Myocyte (in vitro differentiated cells): ENCODE measurements around the gene SLC22A17. TPM values are rescaled to one million over a fixed set of nuclear protein-coding genes. Genes with fewer than 3 reads are reported as not detected.
"Not testable (repeated sequence)": the region's sequence is repeated elsewhere in the genome, so short reads cannot be mapped to it uniquely, and the experiment has no call there.

Experiments used
- DNase-seq: peaks from one replicate; pipeline ENCODE4 v3.0.0-alpha.2; 2012; ENCODE audit warnings: low read depth
- polyA plus RNA-seq: library from polyadenylated mRNA; unstranded; fragments of >200 nt; gene quantifications from one replicate; pipeline ENCODE4 v1.2.1, GENCODE V29; 2012; ENCODE audit warnings: missing spikeins
- total RNA-seq: library from RNA; depleted of rRNA; stranded (reverse); fragments of >200 nt; gene quantifications from 2 replicates; pipeline ENCODE4 v1.2.3, GENCODE V29; 2014

Gene SLC22A17
- 9.6 and 11.1 TPM in 2 replicates for total RNA-seq
- 14.2 TPM for polyA plus RNA-seq

DNA sequence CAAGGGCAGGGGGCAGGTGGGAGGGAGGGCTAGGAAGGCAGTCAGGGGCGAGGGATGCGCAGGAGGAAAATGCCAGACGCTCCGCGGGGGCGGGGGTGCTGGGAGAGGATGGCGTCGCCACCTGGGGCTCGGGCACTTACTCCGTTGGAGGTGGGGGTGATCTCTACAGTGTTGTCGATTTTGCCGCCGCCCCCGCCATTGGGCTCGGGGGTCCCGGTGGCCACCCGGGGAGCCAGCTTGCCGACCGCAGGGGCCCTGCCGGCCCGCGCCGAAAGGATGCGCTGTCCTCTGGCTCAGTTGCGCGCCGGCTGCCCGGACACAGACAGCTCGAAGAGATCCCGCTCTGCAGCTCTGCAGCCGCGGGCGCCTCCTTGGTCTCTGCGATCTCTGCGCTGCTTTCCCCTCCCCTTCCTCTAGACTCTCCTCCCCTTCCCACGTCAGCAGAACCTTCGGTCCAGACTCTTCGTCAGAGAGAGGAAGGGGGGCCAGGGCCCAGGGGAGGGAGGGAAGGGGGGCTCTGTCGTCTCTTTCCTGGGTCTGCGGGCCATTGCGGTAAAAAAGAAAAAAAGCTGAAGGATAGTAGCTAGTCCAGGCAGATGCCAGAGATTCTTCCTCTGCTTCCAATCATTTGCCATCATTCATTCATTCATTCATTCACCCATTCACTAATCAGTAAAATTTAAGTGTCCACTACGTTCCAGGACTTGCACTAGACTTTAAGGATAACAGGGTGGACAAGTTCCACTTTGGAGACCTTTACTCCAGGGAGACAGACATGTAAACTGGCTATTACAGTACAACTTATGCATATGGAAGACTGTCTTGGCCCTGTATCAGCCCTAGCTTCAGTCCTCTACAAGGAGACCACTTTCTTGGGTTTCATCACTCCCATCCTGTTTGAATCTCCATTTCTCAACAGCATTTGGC, at the start of gene SLC22A17:
SLC22A17 (minus strand) TSS at position 382 of the 927 bp plus-strand sequence.
- DNase-seq: peak; percentile 69

DNA sequence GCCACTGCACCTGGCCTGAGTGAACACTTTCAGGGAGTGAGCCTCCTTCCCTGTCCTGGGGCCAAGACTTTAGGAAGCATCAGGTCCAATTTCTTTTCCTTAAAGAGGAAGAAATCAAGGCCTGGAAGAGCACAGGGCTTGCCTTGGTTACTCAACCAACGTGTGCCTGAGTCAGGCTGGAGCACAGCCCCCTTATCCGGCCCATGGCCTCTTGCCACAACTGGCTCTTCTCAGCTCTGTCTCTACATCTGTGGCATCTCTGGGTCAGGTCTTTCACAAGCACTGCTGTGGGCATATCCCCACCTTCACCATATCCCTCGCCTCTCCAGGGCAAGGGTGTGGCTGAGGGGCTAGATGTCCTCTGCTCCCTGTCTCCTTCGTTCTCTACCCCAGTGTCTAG, 48.6 kb upstream of the SLC22A17 start:
- no peak for DNase-seq

DNA sequence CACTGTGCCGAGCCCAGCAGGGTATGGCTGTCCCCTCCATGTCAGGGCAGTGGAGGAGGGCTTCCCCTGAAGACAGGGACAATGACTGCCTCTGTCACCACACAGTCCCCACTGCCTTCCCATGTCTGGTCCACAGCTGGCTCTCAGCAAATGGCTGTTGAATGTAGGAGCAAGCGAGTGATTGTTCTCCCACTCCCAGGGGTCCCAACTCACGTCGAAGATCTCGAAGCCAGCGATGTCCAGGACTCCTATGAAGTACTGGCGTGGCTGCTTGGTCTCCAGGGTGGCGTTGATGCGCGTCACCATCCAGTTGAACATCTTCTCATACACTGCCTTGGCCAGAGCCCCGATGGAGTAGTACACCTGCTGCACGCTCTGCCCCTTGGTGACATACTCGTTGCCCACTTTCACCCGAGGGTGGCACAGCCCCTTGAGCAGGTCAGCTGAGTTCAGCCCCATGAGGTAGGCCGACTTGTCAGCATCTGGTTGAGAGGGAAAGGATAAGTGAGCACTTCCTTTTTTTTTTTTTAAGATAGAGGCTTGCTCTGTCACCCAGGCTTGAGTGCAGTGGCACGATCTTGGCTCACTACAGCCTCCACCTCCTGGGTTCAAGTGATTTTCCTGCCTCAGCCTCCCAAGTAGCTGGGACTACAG, 47.9 kb upstream of the SLC22A17 start:
- DNase-seq: not testable (repeated sequence)

DNA sequence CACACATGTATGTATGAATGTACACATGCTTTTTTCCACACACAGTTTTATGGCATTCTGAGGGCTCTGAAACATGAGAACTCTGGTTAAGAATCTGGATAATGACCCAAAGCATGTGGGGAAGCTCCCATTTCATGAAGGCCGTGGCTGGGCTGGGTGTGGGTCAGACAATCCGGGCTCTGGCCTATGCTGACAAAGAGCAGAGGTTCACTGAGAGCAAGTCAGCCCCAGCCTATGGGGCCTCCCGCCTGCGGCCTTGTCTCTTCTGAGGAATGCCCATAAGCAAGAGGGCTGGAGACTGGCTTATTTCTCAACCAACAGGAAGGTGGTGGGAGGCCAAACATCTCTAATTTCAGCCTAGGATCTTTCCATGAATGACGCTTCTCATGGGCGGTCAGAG, 46.9 kb upstream of the SLC22A17 start:
- peak; percentile 34 for DNase-seq

DNA sequence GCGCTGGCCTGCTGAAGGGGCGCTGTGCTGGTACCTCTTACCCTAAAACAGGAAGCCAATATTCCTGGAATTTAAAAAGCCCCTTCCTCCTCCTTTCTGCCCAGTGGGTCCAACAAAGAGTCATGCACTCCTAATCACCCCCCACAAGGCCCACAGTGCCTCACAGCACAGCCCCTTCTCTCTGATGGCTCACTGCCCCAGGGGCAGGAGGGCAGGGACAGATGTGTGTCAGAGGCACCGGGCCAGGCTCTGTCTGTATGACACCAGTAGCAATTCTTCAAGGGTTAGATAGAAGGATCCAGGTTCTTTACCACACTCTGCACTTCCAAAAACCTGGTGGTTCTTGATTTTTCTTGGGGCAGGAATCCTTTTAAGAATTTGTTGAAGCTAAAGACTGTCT, 46.4 kb upstream of the SLC22A17 start:
- no peak for DNase-seq

DNA sequence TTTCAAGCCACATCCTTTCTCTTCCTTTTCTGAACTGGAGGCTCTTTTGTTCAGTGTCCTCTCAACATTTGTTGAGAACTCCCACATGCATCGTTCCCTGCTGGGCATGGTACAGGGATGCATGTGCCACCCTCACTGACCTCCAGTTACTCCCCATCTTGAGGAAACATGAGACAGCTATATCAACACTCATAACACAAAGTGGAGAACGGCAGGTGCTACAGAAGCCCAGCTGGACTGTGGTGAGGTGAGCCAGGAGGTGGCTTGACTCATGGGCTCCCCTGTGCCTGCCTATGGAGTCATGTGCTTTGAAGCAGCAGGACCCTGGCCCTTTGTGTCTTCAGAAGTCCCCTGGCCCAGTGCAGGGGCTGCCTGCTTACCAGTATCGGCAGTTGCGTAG, 45.7 kb upstream of the SLC22A17 start:
- peak; percentile 54 for DNase-seq

DNA sequence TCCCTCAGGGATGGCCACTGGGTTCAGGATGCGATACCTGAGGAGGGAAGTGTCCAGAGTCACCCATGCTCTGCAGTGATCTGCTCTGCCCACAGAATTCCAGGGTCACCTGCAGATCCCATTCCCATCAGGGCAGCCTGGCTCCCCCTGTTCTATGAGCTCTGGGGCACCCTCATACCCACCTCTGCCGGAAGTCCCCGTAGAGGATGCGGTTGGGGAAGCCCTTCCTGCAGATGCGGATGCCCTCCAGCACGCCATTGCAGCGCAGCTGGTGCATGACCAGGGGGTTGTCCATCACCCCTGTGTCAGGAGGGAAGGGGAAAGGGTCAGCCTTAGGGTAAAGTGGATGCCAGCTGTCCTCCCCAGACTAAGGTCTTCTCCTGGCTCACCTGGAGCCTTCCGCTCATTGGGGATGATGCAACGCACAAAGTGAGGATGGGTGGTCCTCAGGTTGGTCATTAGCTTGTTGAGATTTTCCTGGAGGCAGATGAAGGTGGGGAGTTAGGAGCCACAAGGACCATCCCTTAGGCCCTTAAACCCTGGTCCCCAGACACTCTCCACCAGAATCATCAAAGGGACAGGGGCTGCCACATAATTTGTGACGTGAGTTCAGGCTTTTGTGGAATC, 44.2 kb upstream of the SLC22A17 start:
- DNase-seq: no peak

DNA sequence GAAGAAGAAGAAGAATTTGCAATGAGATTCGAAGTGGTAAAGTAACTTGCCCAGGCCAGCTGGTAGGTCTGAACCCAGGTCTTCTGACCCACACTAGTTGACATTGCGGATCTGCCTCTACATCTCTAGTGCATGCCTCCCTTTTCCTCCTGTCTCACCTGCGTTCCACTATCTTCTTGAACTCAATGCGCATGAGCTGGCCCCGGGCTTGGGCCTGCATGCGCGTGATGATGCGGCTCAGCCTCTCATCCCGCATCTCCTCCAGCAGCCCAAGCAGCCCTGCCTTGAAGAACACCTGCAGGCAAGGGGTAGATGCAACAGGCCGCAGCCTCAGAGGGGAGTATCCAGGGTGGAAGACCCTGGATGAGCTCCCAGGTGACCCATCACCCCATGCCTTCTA, 43.4 kb upstream of the SLC22A17 start:
- DNase-seq: no peak

DNA sequence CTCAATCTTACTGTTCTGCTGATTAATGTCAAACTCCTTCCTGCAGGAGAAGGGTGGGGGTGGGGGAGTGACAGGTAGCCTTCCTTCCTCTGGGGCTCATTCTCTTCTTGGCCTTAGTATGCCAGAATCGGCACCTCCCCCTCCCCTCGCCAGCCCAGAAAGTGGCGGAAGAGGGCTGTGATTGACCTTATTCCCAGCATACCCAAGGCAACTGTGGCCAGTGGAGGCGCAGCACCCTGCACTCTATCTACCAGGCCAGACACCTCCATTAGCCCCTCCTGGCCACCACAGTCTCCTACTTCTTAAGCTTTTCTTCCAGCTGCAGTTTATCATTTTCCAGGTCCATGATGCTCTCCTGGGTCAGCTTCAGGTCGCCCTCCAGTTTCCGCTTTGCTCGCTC, 39.9 kb upstream of the SLC22A17 start:
- DNase-seq: no peak

DNA sequence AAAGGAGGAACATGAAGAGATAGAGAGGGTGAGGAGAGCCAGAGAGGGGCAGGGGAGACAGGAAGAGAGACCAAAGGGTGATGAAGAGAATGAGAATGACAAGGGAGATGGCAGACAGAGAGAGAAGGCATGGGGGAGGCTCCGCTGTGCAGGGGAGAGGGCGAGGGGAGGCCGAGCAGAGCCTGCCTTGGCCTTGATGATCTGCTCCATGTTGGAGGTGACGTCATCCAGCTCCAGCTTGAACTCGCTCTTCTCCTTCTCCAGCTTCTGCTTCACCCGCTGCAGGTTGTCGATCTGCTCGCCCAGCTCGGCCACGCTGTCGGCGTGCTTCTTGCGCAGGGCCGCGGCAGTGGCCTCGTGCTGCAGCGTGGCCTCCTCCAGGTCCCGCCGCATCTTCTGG, 37.2 kb upstream of the SLC22A17 start:
- not testable (repeated sequence) for DNase-seq

DNA sequence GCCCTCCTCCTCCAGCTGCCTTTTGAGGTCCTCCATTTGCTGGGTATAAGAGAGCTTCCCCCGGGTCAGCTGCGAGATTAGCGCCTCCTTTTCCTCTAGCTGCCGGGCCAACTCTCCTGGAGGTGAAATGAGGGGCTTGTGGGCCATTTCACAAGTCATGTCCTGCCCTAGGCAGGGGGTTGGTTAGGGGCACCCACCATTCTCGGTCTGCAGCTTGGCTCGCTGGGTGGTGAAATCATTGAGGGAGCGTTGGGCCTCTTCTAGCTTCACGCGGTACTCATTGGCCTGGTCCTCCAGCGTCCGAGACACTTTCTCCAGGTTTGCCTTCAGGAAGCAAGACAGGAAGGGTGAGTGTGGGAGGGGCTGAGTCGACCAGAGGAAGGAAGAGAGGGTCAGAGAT, 36.7 kb upstream of the SLC22A17 start:
- no peak for DNase-seq

DNA sequence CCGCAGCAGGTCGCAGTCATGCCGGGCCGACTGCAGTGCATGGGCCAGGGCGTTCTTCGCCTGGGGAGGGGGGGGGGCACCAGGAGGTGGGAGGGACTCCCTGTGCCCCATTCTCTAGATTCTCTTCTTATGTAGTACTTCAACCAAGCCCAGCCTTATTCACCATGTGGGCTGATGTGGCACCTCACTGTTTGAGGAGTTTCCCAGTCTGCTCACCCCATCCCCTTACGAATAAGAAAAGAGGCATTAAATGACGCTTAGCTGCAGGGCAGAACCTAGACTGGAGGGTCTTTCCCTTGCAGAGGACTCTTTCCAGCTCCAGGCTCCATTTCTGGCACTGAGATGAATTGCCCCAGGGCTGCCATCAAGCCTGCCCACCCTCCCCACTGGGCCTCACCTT, 36.3 kb upstream of the SLC22A17 start:
- no peak for DNase-seq

DNA sequence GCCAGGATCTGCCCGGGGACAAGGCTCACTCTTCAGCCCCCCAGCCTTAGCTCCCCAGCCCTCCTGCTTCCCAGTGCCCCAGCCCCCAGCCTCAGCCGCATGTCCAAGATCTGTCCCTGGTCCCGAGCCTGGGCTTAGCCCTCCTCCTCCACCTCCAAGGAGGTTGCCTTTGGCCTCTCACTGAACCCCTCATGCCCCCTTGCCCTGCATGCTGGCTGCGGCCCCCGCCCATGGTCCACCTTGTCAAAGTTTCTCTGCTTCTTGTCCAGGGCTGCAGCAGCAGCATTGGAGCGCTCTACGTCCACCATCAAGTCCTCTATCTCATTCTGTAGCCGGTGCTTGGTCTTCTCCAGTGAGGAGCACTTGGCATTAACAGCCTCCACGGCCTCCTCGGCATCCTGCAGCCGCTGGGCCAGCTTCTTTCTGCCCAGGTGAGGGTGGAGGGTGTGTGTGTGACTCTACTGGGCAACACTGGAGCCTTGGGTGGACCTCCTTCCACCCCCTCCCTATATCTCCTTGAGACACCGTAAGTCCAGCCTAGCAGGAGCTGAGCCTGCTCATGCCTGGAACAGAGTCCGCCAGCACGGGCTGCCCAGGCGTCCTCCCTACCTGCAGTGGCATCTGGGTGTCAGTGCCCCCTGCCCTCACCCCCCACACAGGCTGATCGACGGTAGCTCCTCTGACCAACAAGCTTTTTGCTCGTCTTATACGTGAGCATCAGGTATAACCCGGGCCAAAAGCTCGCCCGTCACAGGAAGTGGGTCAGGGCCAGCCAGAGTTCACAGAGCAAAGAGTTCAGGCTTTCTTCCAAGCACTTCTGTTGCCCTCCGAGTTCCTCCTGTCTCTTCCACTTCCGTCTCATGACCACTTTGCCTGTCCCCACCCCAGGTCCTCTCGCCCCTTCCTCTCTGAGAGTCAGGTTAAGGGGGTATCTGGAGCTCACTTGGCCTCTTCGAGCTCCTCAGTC, 35.5 kb upstream of the SLC22A17 start:
- DNase-seq: no peak

DNA sequence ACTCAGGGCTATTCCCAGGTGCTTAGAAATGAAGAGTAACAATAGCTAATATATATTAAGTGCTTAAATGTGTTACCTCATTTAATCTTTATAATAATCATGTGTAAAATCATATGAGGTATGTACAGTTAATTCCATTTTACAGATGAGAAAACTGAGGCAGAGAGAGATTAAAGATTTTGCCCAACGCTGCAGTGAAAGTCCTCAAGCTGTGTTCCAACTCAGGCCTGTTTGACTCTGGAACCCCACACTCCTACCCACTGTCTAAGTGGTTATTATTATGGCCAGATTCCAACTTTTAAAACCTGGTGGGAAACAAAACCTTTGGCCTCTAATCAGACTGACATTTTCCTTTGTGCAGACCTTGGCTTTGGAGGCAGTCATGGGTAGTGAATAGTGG, 34.3 kb upstream of the SLC22A17 start:
- DNase-seq: no peak

DNA sequence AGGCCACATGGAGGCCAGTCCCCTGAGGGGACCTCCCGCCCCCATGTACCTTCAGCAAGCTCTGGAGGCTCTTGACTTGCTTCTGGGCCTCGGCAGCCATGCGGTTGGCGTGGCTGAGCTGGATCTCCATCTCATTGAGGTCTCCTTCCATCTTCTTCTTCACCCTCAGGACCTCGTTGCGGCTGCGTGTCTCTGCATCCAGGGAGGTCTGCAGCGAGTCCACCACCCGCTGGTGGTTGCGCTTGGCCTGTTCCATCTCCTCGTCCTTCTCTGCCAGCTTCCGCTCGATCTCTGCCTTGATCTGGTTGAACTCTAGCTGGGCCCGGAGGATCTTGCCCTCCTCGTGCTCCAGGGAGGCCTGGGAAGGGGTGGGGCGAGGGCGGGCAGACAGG, 33.6 kb upstream of the SLC22A17 start:
- DNase-seq: not testable (repeated sequence)

DNA sequence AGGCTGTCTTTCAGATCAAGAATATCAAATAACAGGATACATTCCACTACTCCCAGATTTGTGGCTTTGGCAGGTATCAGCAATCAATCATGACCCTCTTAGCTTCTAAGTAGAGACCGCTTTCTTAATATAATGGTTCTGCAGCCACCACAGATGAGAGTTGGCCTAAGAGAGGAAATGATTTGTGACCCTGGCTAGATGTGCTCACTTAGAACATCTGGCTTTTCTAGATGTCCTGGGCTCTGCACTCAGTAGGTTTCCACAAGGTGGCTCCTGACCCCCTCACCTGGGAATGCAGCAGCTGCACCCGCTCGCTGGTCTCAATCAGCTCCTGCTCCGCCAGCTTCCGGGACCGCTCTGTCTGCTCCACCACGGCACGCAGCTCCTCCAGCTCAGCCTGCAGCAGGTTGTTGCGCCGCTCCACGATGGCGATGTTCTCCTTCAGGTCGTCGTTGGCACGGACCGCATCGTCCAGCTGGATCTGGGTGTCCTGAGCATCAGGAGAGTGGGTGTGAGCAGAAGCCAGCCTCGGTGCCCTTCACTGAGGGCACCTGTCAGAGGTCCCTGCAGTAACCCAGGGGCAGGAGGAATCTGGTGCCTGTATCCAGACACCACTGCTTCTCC, 33.1 kb upstream of the SLC22A17 start:
- no peak for DNase-seq

DNA sequence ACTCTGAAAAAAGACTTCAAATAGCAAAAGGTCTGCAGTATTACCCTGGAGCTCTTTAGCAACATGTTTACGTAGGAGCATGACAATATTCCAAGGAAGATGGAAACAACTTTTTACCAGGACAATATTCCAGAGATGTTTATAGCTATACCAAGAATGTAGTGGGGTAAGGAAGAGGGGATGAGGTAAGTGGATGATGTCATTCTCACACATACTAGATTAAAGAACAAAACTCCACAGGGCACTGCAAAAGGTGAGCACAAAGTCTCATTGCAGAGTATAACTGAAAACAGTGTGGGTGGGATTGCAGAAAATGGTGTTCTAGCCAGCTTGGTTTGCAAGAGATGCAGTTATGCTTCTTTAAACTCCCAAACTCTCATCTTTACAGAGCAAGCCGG, 32.6 kb upstream of the SLC22A17 start:
- no peak for DNase-seq

DNA sequence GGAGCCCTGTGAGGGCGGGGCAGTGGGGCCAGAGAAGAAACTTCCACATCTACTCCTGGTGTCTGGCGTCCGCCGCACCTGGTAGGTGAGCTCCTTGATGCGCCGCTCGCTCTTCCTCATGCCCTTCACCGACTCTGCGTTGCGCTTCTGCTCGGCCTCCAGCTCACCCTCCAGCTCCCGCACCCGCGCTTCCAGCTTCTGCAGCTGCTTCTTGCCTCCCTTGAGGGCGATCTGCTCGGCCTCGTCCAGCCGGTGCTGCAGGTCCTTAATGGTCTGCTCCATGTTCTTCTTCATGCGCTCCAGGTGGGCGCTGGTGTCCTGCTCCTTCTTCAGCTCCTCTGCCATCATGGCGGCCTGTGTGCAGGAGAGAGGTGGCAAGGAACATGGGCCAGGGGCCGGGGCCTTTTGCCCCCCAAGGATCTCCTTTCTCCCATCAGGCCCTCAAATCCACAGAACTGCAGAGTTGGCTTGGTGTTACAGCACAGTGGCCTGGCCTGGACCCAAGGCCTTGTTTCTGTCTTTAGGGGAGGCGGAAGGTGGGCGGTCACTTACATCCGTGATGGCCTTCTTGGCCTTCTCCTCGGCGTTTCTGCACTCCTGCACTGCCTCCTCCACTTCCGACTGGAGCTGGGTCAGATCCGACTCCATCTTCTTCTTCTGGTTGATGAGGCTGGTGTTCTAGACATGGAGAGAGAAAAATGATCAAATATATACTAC, 31.8 kb upstream of the SLC22A17 start:
- no peak for DNase-seq

DNA sequence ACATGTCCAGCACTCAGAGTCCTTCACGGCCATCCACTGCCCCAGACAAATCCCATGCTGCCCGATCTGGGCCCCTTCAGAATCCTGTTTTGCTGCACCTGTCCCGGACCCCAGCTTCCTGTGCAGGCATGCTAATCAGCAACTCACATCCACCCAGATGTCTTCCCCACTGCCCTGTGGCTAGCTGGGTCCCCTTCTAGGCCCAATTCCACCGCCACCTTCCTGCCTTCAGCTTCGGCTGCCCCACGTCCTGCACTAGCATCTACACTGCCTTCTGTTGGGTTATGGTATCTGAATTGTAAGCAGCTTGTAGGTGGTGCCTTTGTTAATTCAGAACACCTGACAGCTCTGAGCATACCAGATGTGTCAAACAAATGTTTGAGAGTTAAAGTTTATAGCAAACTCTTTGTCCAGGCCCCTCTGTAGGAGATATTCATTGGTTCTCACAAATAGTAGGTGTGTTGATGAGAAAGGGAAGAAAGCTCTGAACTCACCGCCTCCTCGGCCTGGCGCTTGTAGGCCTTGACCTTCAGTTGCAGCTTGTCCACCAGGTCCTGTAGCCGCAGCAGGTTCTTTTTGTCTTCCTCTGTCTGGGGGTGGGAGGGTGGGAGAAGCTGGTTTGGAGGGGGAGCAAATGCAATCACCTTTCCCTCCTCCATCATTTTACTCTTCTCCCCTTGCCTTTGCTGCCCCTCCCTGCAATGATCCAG, 30.2 kb upstream of the SLC22A17 start:
- no peak for DNase-seq
